NB4 (cell line): ENCODE data around the gene PACS1.

Experiments used
- DNase-seq: peaks from one replicate; pipeline ENCODE4 v3.0.0; 2010; ENCODE audit warnings: low read depth
- H3K4me3 ChIP-seq: one replicate; pipeline ENCODE4 v1.5.1; 2011; ENCODE audit warnings: mild to moderate bottlenecking, low read depth, low read length, moderate library complexity
- MAX ChIP-seq: IDR thresholded peaks from 2 replicates; pipeline ENCODE4 v1.6.1; 2011; ENCODE audit warnings: low read depth, low read length
- MYC ChIP-seq: IDR thresholded peaks from 2 replicates; pipeline ENCODE4 v1.6.1; 2011; ENCODE audit warnings: low read depth, low read length
- POLR2A ChIP-seq: IDR thresholded peaks from 2 replicates; pipeline ENCODE4 v1.6.1; 2011; ENCODE audit warnings: mild to moderate bottlenecking; ENCODE audit not compliant: insufficient read length; ENCODE audit errors: extremely low read depth
- TF ChIP-seq, protein P1 (sequence below): IDR thresholded peaks from one replicate; pipeline ENCODE4 v1.5.1; 2012; ENCODE audit warnings: low read depth, low read length

Gene PACS1

GRCh38 chr11:66268952-66269905, 199.2 kb downstream of the PACS1 start:
- DNase-seq, result peak; percentile 59
- peak overlapping the region; percentile 93 for H3K4me3 ChIP-seq
- TF ChIP-seq MAX, result no peak
- TF ChIP-seq, protein P1, sequence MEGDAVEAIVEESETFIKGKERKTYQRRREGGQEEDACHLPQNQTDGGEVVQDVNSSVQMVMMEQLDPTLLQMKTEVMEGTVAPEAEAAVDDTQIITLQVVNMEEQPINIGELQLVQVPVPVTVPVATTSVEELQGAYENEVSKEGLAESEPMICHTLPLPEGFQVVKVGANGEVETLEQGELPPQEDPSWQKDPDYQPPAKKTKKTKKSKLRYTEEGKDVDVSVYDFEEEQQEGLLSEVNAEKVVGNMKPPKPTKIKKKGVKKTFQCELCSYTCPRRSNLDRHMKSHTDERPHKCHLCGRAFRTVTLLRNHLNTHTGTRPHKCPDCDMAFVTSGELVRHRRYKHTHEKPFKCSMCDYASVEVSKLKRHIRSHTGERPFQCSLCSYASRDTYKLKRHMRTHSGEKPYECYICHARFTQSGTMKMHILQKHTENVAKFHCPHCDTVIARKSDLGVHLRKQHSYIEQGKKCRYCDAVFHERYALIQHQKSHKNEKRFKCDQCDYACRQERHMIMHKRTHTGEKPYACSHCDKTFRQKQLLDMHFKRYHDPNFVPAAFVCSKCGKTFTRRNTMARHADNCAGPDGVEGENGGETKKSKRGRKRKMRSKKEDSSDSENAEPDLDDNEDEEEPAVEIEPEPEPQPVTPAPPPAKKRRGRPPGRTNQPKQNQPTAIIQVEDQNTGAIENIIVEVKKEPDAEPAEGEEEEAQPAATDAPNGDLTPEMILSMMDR, result peak; percentile 17

GRCh38 chr11:66271816-66272215, 201.7 kb downstream of the PACS1 start:
- no peak overlapping the region for H3K4me3 ChIP-seq
- no peak for TF ChIP-seq MAX
- no peak for TF ChIP-seq POLR2A
- no peak for TF ChIP-seq MYC
- TF ChIP-seq, protein P1, result no peak
- no peak for DNase-seq

GRCh38 chr11:66272596-66272995, 202.5 kb downstream of the PACS1 start:
- H3K4me3 ChIP-seq, result no peak overlapping the region
- no peak for DNase-seq
- TF ChIP-seq, protein P1, result no peak
- TF ChIP-seq MYC (no peak), POLR2A (no peak), MAX (no peak)

DNA sequence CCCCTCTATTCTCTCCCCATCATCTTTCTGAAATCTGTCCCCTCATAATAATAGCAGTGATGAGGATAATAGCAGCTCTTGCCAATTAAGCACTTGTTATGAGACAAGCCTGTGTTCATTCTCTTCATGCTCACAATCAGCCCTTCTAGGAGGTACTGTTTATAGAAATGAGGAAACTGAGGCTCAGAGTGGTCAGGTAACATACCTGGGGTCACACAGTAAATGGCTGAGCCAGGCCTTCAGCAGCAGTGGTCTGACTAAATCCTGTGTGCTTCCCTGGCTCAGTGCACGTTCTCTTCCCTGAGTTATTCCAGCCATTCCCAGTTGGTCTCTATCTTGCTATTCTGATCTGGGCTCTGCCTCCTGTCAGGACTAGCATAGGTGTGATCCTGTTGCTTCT, 204.1 kb downstream of the PACS1 start:
- TF ChIP-seq POLR2A (no peak), MAX (no peak), MYC (no peak)
- TF ChIP-seq, protein P1, result no peak
- H3K4me3 ChIP-seq, result no peak overlapping the region
- DNase-seq, result no peak

GRCh38 chr11:66275396-66275795, 205.3 kb downstream of the PACS1 start:
- no peak for DNase-seq
- no peak overlapping the region for H3K4me3 ChIP-seq
- no peak for TF ChIP-seq MAX
- TF ChIP-seq, protein P1, result no peak
- TF ChIP-seq POLR2A, result no peak
- no peak for TF ChIP-seq MYC
